A549 treated with AZD2906 at 1 μM for 4 hours (cell line): ENCODE results near the gene MDP1. TPM values are rescaled to one million over a fixed set of nuclear protein-coding genes. Genes with fewer than 3 reads are reported as not detected.

ENCODE experiments used
- total RNA-seq: library from RNA; stranded (reverse); fragments of 200-300 nt; extraction: Qiagen RNA extraction; gene quantifications from 5 replicates; pipeline ENCODE4 v1.2.3, GENCODE V29; 2022

MDP1 gene
- total RNA-seq = 28.9 to 33.7 TPM (median 31.1 TPM) in 5 replicates

GRCh38 chr14:24215495-24216344 is at the start of gene MDP1:
Gene MDP1, minus strand, starts transcription at chr14:24216066. Its CDS starts 111 bp downstream, at chr14:24215955.

DNA sequence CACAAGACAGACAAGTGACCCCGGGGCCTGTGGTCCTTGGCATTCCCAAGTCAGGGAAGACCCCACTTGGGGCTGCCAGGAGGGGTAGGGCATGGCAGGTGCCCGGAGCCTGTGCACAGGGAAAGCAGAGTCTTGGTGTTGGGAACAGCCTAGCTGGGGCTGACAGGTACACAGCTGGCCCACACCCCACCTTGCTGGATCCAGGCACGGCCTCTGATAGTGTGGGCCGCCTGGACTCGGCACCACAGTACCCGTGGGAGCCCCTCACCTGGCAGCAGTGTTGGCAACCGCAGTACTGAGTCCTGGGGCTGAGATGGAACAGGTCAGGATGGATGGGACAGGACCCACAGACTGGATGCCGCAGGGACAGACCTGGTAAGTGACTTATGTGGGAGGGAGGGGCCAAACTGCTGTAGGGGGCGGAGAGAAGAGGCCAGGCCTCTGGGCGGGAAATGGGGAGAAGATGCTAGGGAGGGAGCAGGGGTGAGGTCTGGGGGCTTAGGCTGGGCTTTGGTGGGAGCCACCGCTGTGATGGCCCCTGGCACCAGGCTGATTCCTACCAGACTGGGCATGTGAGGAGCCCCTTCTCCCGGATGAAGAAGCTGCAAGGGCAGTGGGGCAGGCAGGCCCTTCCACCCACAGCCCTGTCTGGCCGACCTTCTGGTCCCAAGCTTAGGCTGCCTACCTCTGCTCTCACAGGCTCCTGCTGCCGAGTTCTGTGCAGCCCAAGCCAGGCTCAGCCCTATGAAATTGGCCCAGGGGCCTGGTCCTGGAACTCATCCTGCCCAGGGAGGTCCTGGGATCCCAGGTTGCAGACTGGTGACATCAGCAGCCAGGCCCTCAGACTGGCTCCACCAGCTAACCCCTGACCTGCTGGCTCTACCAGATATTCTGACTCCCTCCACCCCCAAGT is 47.2 kb upstream of the MDP1 start, which contains the start of gene TGM1:
TSS of gene TGM1 (minus strand) at position 357 of the 913 bp plus-strand sequence. CDS start 825 bp downstream, outside the sequence.

DNA sequence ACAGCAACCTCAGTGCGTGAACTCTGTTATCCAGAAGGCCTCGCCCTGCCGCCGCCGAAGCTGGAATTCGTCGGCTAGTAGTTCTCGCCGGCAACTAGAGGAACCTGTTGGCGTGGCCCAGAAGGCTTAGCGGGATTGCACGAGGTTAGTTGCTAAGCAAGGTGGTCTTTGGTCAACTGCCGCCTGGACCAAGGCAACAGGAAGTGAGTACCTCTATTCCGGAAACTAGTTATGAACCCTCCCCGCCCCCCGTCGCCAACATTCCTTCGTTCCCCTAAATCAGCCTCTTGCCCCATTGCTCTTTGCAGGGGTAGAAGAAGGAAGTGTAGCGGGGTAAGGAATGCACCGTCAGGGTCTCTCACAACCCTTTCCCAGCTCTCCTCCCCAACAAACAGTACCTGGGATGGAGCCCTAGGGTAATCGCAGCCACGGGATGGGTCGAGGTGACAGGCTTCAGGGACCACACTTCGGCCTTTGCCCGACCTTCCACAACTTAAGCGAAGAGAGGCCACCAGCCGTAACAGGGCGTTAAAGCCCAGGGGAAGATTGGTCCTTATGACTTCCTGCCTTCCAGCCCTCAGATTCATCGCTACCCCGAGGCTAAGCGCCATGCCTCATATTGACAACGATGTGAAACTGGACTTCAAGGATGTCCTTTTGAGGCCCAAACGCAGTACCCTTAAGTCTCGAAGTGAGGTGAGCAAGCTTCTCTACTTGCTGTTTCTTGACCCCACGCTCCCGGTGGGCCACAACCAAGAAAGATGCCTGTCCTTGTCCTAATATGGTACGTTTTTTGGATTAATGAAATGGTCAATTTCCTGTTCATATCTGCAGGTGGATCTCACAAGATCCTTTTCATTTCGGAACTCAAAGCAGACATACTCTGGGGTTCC is 17.0 kb upstream of the MDP1 start, which contains the start of gene GMPR2:
TSS of gene GMPR2 (plus strand) at position 285 of the 893 bp plus-strand sequence. CDS start at position 610, 325 bp downstream.

DNA sequence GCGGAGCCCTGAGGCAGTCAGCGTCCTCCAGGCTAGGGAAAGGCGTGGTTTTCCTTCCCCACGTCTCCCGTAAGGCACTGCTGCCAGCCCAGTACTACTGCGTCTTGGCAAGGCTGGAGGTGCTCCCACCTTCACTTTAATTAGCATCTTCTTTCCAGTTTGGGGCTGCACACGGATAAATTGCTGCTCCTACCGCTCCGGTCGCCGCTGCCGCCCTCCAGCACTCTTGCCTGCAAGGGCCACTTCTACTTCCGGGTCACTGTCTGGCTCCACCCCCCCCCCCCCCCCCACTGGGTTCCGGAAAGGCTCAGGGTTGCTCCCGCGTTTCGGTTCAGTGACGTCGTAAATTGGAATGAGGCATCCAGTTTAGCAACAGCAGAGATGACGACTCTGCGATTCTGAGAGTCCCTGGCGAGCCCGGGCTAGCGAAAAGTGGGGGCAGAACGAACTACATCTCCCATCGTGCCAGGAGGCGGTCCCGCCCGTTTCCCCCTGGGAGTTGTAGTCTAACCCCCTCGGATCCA is 16.3 kb upstream of the MDP1 start, which contains the start of gene NEDD8:
TSS of gene NEDD8 (minus strand) at position 247 of the 524 bp plus-strand sequence. CDS start at position 147, 100 bp downstream.

DNA sequence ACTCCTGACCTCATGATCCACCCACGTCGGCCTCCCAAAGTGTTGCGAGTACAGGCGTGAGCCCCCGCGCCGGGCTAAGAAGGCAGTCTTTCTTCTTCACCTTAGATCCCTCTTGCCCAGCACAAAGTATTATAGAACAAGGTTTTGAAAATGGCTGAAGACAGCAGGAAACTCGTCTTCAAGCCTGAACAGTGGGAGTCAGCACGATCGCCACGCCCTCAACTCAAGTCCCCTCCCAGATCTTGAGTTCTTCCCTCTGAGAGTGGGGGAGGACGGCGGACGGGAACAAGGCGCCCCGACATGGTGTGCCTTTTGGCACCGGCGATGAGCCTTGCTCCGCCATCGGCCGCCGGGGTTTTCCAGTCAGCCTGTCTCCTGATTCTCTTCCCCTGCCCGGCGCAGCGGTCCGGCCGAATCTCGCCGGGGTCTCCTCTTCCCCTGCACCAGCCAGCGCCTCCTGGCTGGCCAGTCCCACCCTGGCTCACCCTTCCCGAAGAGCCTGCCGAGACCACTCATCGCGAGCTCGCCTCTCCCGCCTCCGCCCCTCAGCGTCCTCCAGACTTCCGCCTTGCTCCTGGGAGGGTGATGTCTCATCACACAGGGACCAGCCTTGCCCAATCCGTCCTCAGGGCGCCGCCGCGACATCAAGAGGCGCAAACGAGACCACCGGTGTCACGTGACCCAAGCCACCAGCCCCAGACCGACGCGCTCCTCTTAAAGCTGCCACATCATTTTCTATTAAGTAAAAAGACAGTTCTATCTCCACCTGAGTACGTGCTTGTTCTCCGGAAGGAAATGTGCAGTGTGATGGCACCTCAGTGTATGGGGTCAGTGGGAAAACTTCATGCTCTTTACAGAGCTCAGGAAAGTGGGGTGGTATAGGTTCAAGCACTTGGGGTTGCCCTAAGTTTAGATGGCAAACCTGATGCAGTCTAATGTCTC is 2.7 kb downstream of the MDP1 start, which contains the start of gene CHMP4A:
TSS of gene CHMP4A (minus strand) at position 565 of the 942 bp plus-strand sequence. CDS start at position 516, 49 bp downstream.

GRCh38 chr14:24195186-24196070 is 20.4 kb downstream of the MDP1 start, which contains the start of gene TM9SF1:
Gene TM9SF1, minus strand, starts transcription at chr14:24195441. Its CDS starts 422 bp downstream, at chr14:24195019.

GRCh38 chr14:24188251-24189058 is 27.4 kb downstream of the MDP1 start, which contains the start of gene IPO4:
Gene IPO4, minus strand, starts transcription at chr14:24188816. Its CDS starts 29 bp downstream, at chr14:24188787.

DNA sequence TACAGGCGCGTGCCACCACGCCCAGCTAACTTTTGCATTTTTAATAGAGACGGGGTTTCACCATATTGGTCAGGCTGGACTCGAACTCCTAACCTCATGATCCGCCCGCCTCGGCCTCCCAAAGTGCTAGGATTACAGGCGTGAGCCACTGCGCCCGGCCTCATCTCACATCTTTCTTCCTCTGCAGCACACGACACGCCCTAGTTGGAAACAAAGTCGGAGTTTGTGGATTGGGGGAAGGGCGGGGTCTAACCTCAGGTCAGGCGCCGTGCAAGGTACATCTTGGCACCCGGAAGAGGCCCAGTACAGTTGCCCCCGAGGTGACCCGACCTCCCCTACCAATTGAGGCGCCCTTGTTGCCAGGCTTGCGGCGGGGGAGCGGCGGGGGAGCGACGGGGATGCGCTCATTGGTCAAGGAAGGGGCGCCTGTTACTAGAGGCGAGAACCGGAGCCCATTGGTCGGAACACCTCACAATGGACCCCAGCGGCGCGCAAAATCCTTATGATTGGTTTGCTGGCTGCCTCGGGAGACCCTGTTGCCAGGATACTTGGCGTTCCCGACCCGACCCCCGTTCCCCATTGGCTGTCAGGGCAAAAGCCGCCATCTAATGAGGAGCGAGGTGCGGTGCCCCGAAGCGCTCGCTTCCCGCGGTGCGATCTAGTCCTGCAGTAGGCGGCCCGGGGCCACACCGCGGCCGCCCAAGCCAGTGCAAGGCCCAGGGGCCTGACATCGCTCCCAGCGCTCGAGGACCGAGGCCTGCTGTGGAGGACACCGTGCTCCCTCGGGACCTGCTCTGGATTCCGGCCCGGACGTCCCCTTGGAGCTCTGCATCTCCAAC is 44.2 kb downstream of the MDP1 start, which contains the start of gene REC8:
TSS of gene REC8 (plus strand) at position 659 of the 839 bp plus-strand sequence. CDS start 473 bp downstream, outside the sequence.

Other genes with a start within 250 kb of the MDP1 start
- gene DHRS4L2, start 227.1 kb downstream of the MDP1 start, total RNA-seq = 23.3 to 33.2 TPM (median 30.8 TPM) in 5 replicates
- 0.48 to 0.59 TPM (median 0.49 TPM) in 5 replicates for gene CARMIL3, start 164.1 kb downstream of the MDP1 start, total RNA-seq
- gene CPNE6, start 144.5 kb downstream of the MDP1 start, total RNA-seq = 0.05 to 0.12 TPM (median 0.06 TPM) in 4 of 5 replicates, not detected in the other
- 17.2 to 22.3 TPM (median 20.2 TPM) in 5 replicates for gene PCK2, start 121.8 kb downstream of the MDP1 start, total RNA-seq
- gene DCAF11, start 101.3 kb downstream of the MDP1 start, total RNA-seq = 20.3 to 26.4 TPM (median 20.7 TPM) in 5 replicates
- gene NRL, start 101.1 kb downstream of the MDP1 start, total RNA-seq = 0.74 to 1.1 TPM (median 0.98 TPM) in 5 replicates
- gene FITM1, start 85.4 kb downstream of the MDP1 start, total RNA-seq = 0.10 to 0.13 TPM in 2 of 5 replicates, not detected in the others
- 158 to 182 TPM (median 161 TPM) in 5 replicates for gene PSME1, start 79.9 kb downstream of the MDP1 start, total RNA-seq
- 46.5 to 62.7 TPM (median 58.0 TPM) in 5 replicates for gene EMC9, start 74.5 kb downstream of the MDP1 start, total RNA-seq
- 150 to 197 TPM (median 159 TPM) in 5 replicates for gene PSME2, start 69.5 kb downstream of the MDP1 start, total RNA-seq
- 20.3 to 33.7 TPM (median 32.3 TPM) in 5 replicates for gene RNF31, start 68.6 kb downstream of the MDP1 start, total RNA-seq
- gene IRF9, start 54.8 kb downstream of the MDP1 start, total RNA-seq = 15.6 to 20.2 TPM (median 16.5 TPM) in 5 replicates
- gene REC8, start 44.0 kb downstream of the MDP1 start, total RNA-seq = 2.7 to 5.3 TPM (median 3.3 TPM) in 5 replicates
- gene IPO4, start 27.2 kb downstream of the MDP1 start, total RNA-seq = 75.4 to 87.1 TPM (median 80.0 TPM) in 5 replicates
- 60.6 to 69.9 TPM (median 64.6 TPM) in 5 replicates for gene TM9SF1, start 20.6 kb downstream of the MDP1 start, total RNA-seq
- not detected in 5 replicates for gene TSSK4, start 10.4 kb downstream of the MDP1 start, total RNA-seq
- gene CHMP4A, start 2.6 kb downstream of the MDP1 start, total RNA-seq = 78.2 to 100.0 TPM (median 79.3 TPM) in 5 replicates
- gene NEDD8, start 16.3 kb upstream of the MDP1 start, total RNA-seq = 433 to 471 TPM (median 446 TPM) in 5 replicates
- gene GMPR2, start 16.9 kb upstream of the MDP1 start, total RNA-seq = 53.0 to 66.2 TPM (median 54.3 TPM) in 5 replicates
- 33.4 to 37.5 TPM (median 36.9 TPM) in 5 replicates for gene TINF2, start 26.6 kb upstream of the MDP1 start, total RNA-seq
- 0.93 to 1.8 TPM (median 1.1 TPM) in 5 replicates for gene TGM1, start 47.1 kb upstream of the MDP1 start, total RNA-seq
- 15.8 to 17.3 TPM (median 16.6 TPM) in 5 replicates for gene RABGGTA, start 55.5 kb upstream of the MDP1 start, total RNA-seq
- 9.9 to 12.1 TPM (median 12.0 TPM) in 5 replicates for gene DHRS1, start 83.7 kb upstream of the MDP1 start, total RNA-seq
- gene NOP9, start 83.8 kb upstream of the MDP1 start, total RNA-seq = 13.4 to 16.4 TPM (median 14.4 TPM) in 5 replicates
- 0.12 to 0.26 TPM (median 0.23 TPM) in 5 replicates for gene CIDEB, start 91.9 kb upstream of the MDP1 start, total RNA-seq
- 2.4 to 5.1 TPM (median 4.0 TPM) in 5 replicates for gene LTB4R2, start 94.1 kb upstream of the MDP1 start, total RNA-seq
- gene LTB4R, start 95.4 kb upstream of the MDP1 start, total RNA-seq = 3.1 to 6.1 TPM (median 5.2 TPM) in 5 replicates
- not detected in 5 replicates for gene ADCY4, start 119.0 kb upstream of the MDP1 start, total RNA-seq
- gene RIPK3, start 123.9 kb upstream of the MDP1 start, total RNA-seq = not detected in 5 replicates
- gene NFATC4, start 152.1 kb upstream of the MDP1 start, total RNA-seq = 0.05 to 0.31 TPM (median 0.07 TPM) in 5 replicates
- 0.31 to 0.44 TPM (median 0.41 TPM) in 5 replicates for gene NYNRIN, start 182.9 kb upstream of the MDP1 start, total RNA-seq
- 1.0 to 1.7 TPM (median 1.3 TPM) in 5 replicates for gene CBLN3, start 213.6 kb upstream of the MDP1 start, total RNA-seq
- gene KHNYN, start 213.9 kb upstream of the MDP1 start, total RNA-seq = 22.8 to 28.3 TPM (median 24.8 TPM) in 5 replicates
- gene SDR39U1, start 226.7 kb upstream of the MDP1 start, total RNA-seq = 40.2 to 54.8 TPM (median 51.8 TPM) in 5 replicates